Activated B cell treated with CpG ODN at 0.5 μM for 24 hours (primary cell): ENCODE results near the gene MAP4K1. TPM values are rescaled to one million over a fixed set of nuclear protein-coding genes. Genes with fewer than 3 reads are reported as not detected.
A peak's percentile ranks its signal among the peaks of the same experiment; 100 is the strongest.

Experiments
- ATAC-seq: fragments of 200-7000 bp; cut with Tn5 transposase; one replicate; pipeline ENCODE4 v1.10.0; 2021; ENCODE audit warnings: low read depth, mild to moderate bottlenecking, moderate library complexity
- CTCF ChIA-PET: fragments of 350-600 bp; sonication (Branson Sonifier 250); formaldehyde crosslinking; loops from one replicate; lab custom pipeline; 2021; ENCODE audit warnings: antibody characterized with exemption; lab: Charles Lee
- POLR2A ChIA-PET: fragments of 350-600 bp; sonication (Branson Sonifier 250); formaldehyde crosslinking; loops from one replicate; lab custom pipeline; 2021; ENCODE audit warnings: antibody characterized with exemption; lab: Charles Lee
- DNase-seq: peaks from one replicate; pipeline ENCODE4 v3.0.0; 2022
- H3K27ac Mint-ChIP-seq: one replicate; pipeline ENCODE4 v1.8.0; 2020; ENCODE audit warnings: mixed read lengths
- H3K27me3 Mint-ChIP-seq: one replicate; pipeline ENCODE4 v1.8.0; 2021; ENCODE audit warnings: mixed read lengths
- H3K36me3 Mint-ChIP-seq: one replicate; pipeline ENCODE4 v1.8.0; 2021; ENCODE audit warnings: low read depth, mixed read lengths
- H3K4me1 Mint-ChIP-seq: one replicate; pipeline ENCODE4 v1.8.0; 2021; ENCODE audit warnings: mixed read lengths
- H3K4me3 Mint-ChIP-seq: one replicate; pipeline ENCODE4 v1.8.0; 2020; ENCODE audit warnings: mild to moderate bottlenecking, mixed read lengths
- H3K9me3 Mint-ChIP-seq: one replicate; pipeline ENCODE4 v1.8.0; 2020; ENCODE audit warnings: mixed read lengths
- intact Hi-C: fragments of 100-400 bp; cut with micrococcal nuclease; formaldehyde crosslinking; loops from one replicate; pipeline ENCODE4 v1.15.1; 2024
- total RNA-seq: library from RNA; stranded (reverse); gene quantifications from 2 replicates; pipeline ENCODE4 v1.2.3, GENCODE V29; 2022
- TF ChIP-seq, protein P1 (sequence below): fragments of 200-600 bp; IDR thresholded peaks from one replicate; pipeline ENCODE4 v1.8.0; 2022; ENCODE audit warnings: antibody characterized with exemption, mild to moderate bottlenecking

MAP4K1 gene
- total RNA-seq, 1 donor from 2014 or later: 379 TPM

DNA sequence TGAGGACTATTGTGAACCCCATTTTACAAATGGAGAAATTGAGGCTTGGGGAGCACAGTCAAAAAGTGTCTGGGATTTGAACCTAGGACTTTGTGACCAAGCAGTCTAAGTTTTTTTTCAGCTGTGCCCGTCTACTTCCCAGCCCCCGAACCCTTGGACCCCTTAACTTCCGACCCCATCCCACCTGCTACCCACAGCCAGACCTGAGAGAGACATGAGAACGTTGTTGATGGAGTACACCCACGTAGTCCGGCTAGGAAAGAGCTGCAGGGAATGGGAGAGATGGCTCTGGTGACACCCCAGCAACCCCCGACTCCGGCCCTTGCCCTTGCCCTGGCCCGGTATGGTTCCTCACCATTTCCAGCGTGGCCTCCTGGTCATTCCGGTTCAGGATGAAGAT lies 18.0 kb downstream of the MAP4K1 start:
- CTCF ChIA-PET: no interaction called here
- Mint-ChIP-seq H3K27me3 (no peaks in the 10 kb centered on the region), H3K27ac (peak overlapping the region; percentile 3), H3K4me1 (no peaks in the 10 kb centered on the region), H3K36me3 (peaks cover 57% of the 10 kb centered on the region), H3K9me3 (no peaks in the 10 kb centered on the region), H3K4me3 (no peak overlapping the region)
- POLR2A ChIA-PET: interaction anchor here (0.8 kb wide), 1 partner anchor 17 kb away, joined by 12 read pairs; no protein-coding TSS in a partner anchor
- TF ChIP-seq, protein P1, sequence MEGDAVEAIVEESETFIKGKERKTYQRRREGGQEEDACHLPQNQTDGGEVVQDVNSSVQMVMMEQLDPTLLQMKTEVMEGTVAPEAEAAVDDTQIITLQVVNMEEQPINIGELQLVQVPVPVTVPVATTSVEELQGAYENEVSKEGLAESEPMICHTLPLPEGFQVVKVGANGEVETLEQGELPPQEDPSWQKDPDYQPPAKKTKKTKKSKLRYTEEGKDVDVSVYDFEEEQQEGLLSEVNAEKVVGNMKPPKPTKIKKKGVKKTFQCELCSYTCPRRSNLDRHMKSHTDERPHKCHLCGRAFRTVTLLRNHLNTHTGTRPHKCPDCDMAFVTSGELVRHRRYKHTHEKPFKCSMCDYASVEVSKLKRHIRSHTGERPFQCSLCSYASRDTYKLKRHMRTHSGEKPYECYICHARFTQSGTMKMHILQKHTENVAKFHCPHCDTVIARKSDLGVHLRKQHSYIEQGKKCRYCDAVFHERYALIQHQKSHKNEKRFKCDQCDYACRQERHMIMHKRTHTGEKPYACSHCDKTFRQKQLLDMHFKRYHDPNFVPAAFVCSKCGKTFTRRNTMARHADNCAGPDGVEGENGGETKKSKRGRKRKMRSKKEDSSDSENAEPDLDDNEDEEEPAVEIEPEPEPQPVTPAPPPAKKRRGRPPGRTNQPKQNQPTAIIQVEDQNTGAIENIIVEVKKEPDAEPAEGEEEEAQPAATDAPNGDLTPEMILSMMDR: no peak
- intact Hi-C loops: no loop called here
- ATAC-seq (no peak), DNase-seq (no peak)

DNA sequence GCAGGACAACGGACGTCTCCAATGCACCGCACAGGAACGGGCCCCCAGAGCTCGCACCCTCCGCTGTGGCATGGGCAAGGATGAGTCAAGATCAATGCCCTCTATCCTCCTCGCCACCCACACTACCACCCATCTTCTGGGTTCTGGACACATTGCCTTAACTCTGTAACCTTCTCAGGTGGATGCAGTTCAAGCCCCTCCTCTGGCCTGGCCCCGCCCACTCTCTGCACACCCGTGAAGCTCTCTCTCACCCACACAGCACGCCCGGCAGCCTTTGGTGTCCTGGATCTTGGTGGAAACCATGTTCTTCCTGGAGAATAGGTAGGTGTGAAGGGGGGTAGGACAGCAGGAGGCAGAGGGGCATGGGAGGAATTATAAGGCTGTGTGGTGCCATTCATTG lies 20.7 kb downstream of the MAP4K1 start:
- ATAC-seq: no peak
- ChIA-PET CTCF (no interaction called here), POLR2A (interaction anchor here (0.6 kb wide), 1 partner anchor 37 kb away, joined by 3 read pairs; no protein-coding TSS in a partner anchor)
- no peaks in the 10 kb centered on the region for H3K27me3 Mint-ChIP-seq
- no peaks in the 10 kb centered on the region for H3K4me1 Mint-ChIP-seq
- no peaks in the 10 kb centered on the region for H3K9me3 Mint-ChIP-seq
- TF ChIP-seq, protein P1: no peak
- peaks cover 67% of the 10 kb centered on the region for H3K36me3 Mint-ChIP-seq
- DNase-seq: no peak
- intact Hi-C loops: no loop called here
- no peak overlapping the region for H3K4me3 Mint-ChIP-seq
- no peak overlapping the region for H3K27ac Mint-ChIP-seq

DNA sequence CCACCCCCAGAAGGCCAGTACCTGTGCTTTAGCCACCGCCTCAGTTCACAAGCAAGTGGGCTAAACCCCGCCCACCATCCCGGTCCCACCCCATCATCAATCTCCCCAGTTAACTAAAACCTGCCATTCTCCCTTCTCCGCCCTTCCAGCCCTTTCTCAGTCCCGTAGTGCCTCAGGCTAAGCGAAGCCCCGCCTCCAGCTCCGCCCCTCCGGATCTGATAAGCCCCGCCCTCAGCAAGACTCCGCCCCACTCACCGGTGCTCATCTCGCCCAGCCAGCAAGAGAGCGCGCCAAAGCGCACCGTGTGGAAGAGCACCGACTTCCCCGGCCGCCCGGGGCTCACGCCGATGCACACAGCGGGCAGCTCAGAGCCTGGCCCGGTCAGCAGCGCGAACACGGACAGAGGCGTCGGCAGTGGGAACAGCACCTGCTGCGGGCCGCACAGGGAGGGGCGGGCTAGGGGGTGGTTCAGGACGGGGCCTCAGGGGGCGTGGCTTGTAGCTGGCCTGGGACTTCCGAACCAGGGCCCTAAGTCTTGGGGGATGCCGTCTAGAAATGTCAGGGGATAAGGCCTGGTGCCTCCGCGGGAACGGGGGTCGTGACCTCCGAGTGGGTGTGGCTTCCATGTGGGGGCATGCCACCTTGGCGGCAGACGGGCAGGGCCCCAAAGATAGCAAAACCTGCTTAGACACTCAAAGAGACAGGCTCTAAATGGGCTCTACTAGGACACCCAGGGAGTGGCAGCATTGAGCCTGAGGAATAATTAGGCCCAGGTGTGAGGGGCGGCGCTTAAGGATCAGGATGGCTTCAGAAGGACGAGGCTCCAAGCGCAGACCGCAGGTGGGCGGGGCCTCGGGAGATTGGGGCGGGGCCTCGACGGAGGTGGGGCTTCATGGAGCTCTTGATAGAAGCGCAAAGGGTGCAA lies 21.4 kb downstream of the MAP4K1 start:
- no peak for DNase-seq
- ChIA-PET CTCF (no interaction called here), POLR2A (interaction anchor here (0.6 to 1.4 kb wide), 3 partner anchors 18 to 40 kb away, joined by 3 to 6 read pairs (median 6); no protein-coding TSS in a partner anchor)
- Mint-ChIP-seq H3K4me1 (no peaks in the 10 kb centered on the region), H3K27ac (no peak overlapping the region), H3K4me3 (no peak overlapping the region), H3K27me3 (no peaks in the 10 kb centered on the region), H3K9me3 (no peaks in the 10 kb centered on the region), H3K36me3 (peaks cover 66% of the 10 kb centered on the region)
- TF ChIP-seq, protein P1: no peak
- peak; percentile 42 for ATAC-seq
- intact Hi-C loops: no loop called here

DNA sequence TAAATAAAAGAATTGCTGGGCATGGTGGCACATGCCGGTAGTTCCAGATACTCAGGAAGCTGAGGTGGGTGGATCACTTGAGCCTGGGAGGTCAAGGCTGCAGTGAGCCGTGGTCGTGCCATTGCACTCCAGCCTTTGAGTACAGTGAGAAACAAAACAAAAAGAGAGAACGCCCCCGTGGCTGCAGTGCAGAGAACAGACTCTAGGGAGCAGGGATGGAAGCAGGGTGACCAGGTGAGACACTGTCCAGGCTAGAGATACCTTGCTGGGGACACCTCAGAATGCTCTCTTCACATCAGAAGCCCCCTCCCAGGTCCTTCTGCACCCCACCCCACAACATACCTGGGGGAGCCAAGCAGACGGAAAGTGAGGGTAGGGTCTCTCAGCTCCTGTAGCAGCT lies 24.8 kb downstream of the MAP4K1 start:
- ATAC-seq: no peak
- Mint-ChIP-seq H3K27me3 (no peaks in the 10 kb centered on the region), H3K27ac (no peak overlapping the region), H3K4me3 (no peak overlapping the region), H3K9me3 (no peaks in the 10 kb centered on the region), H3K4me1 (no peaks in the 10 kb centered on the region), H3K36me3 (peaks cover 72% of the 10 kb centered on the region)
- ChIA-PET CTCF (no interaction called here), POLR2A (interaction anchor here (0.6 kb wide), 1 partner anchor 20 kb away, joined by 5 read pairs; no protein-coding TSS in a partner anchor)
- TF ChIP-seq, protein P1: no peak
- intact Hi-C loops: no loop called here
- DNase-seq: no peak

DNA sequence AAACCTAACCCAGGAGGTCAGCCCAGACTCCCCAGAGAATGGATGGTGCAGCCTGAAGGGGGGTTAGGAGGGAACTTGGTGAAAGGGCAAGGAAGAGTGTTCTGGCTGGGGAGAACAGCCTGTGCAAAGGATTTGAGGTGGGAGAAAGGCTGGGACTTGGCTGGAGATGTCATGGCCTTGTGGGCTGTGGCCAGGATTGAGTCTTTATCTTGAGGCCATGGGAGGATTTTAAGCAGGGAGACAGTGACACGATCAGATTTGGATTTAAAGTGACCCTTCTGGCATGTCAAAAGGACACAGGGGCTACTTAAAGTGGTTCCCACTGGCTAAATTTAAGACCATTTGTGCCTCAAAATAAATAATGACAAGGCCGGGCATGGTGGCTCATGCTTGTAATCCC lies 29.7 kb downstream of the MAP4K1 start:
- H3K36me3 Mint-ChIP-seq: peaks cover 49% of the 10 kb centered on the region

More for the DNA sequence above, 29.7 kb downstream of the MAP4K1 start:
- ChIA-PET CTCF (interaction anchor here (0.7 kb wide), 1 partner anchor 284 kb away, joined by 3 read pairs; no protein-coding TSS in a partner anchor), POLR2A (no interaction called here)
- no peak overlapping the region for H3K4me3 Mint-ChIP-seq
- DNase-seq (no peak), ATAC-seq (no peak)
- H3K27ac Mint-ChIP-seq: no peak overlapping the region
- TF ChIP-seq, protein P1: no peak
- intact Hi-C loops: no loop called here
- peaks cover 7% of the 10 kb centered on the region for H3K4me1 Mint-ChIP-seq
- H3K27me3 Mint-ChIP-seq: no peaks in the 10 kb centered on the region
- H3K9me3 Mint-ChIP-seq: no peaks in the 10 kb centered on the region
